GOT3 (cell line): ENCODE data around the gene CSMD2.

Source experiments
- DNase-seq: peaks from one replicate; lab custom pipeline; 2025; ENCODE audit warnings: mixed read lengths; lab: John Stamatoyannopoulos, UW

Gene CSMD2

GRCh38 chr1:33902486-33903209, 262.4 kb downstream of the CSMD2 start:
- no peak for DNase-seq

- no peak for DNase-seq
Measured at GRCh38 chr1:33899746-33900145, 265.3 kb downstream of the CSMD2 start.

GRCh38 chr1:33898881-33899280, 266.1 kb downstream of the CSMD2 start:
- no peak for DNase-seq

- no peak for DNase-seq
Measured at GRCh38 chr1:33898406-33898805, 266.6 kb downstream of the CSMD2 start.

- no peak for DNase-seq
Measured at GRCh38 chr1:33897092-33897725, 267.8 kb downstream of the CSMD2 start.

- no peak for DNase-seq
Measured at GRCh38 chr1:33895976-33896375, 269.1 kb downstream of the CSMD2 start.

GRCh38 chr1:33895396-33895795, 269.6 kb downstream of the CSMD2 start:
- DNase-seq = no peak

GRCh38 chr1:33893147-33893830, 271.7 kb downstream of the CSMD2 start:
- no peak for DNase-seq

- DNase-seq = no peak
Measured at GRCh38 chr1:33886496-33886895, 278.5 kb downstream of the CSMD2 start.

GRCh38 chr1:33880305-33880704, 284.7 kb downstream of the CSMD2 start:
- no peak for DNase-seq

GRCh38 chr1:33878392-33878791, 286.6 kb downstream of the CSMD2 start:
- no peak for DNase-seq

- DNase-seq = no peak
Measured at GRCh38 chr1:33876970-33877650, 287.9 kb downstream of the CSMD2 start.

- no peak for DNase-seq
Measured at GRCh38 chr1:33875862-33876261, 289.2 kb downstream of the CSMD2 start.

GRCh38 chr1:33874636-33875035, 290.4 kb downstream of the CSMD2 start:
- DNase-seq = no peak

GRCh38 chr1:33872683-33873082, 292.3 kb downstream of the CSMD2 start:
- no peak for DNase-seq

- DNase-seq = no peak
Measured at GRCh38 chr1:33872275-33872674, 292.8 kb downstream of the CSMD2 start.

GRCh38 chr1:33867684-33868083, 297.3 kb downstream of the CSMD2 start:
- DNase-seq = no peak

GRCh38 chr1:33866281-33866680, 298.7 kb downstream of the CSMD2 start:
- DNase-seq = no peak

- no peak for DNase-seq
Measured at GRCh38 chr1:33864460-33865389, 300.3 kb downstream of the CSMD2 start.

GRCh38 chr1:33863779-33864178, 301.3 kb downstream of the CSMD2 start, which contains the start of gene HMGB4:
Gene HMGB4, plus strand, starts transcription at chr1:33864079. Its CDS starts 113 bp downstream, at chr1:33864192.
- no peak for DNase-seq

- no peak for DNase-seq
Measured at GRCh38 chr1:33860671-33861070, 304.4 kb downstream of the CSMD2 start.
